ENCODE measurements around the gene DVL2.

DVL2 gene

DNA sequence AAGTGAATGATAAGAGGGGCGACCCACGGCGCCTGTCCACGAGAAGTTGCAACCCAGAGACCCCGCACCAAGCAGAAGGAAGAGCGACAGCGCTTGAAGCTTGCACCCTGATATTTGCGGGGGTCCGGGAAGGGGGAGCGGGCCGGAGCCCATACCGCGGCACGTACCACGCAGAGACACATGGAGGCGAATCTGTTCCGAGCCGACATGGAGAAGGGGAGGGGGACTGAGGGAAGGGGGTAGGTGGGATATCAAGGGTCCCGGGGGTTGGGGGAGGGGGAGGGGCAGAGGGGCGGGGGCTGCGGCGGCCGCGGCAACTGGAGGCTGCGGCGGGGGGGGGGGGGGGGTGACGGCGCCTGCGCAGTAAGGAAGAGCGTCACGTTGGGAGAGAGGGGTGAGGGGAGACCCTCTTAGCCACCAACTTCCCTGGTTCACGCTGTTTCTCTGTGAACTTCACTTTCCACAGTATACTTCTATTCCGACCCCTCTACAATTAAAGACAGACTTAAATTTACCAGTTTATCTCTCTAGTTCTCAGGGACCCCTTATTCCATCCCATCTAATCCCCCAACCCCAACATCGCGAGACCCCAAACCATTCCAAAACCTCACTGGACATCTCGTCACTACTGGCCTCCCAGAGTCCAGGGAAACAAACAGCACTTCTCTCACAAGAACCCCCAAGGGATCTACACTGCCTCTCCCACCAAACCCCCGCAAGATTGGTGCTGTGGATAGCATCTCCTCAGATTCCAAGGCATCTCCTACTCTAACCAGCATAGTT is 22.6 kb downstream of the DVL2 start:
- Histone ChIP-seq H3K27ac (ENCODE audit: low read depth, low read length, poor library complexity, severe bottlenecking) (no peak overlapping the region), H3K4me1 (ENCODE audit: insufficient read depth, low read length, severe bottlenecking) (peaks cover 14% of the 10 kb centered on the region), H4K20me1 (ENCODE audit: insufficient read depth, low read length) (no peaks in the 10 kb centered on the region), H3F3A (ENCODE audit: insufficient read depth, low read length) (no peaks in the 10 kb centered on the region), H3K4me2 (ENCODE audit: low read length) (no peak overlapping the region), H2AFZ (ENCODE audit: low read length) (no peak overlapping the region), H3K9ac (ENCODE audit: low read length) (no peak overlapping the region), H3K79me2 (ENCODE audit: insufficient read depth, low read length) (no peaks in the 10 kb centered on the region), H3K4me3 (ENCODE audit: low read depth, low read length, poor library complexity, severe bottlenecking) (no peak overlapping the region), H3K9me2 (ENCODE audit: low read depth, low read length) (no peaks in the 10 kb centered on the region), H3K36me3 (ENCODE audit: insufficient read depth, low read length) (no peaks in the 10 kb centered on the region), H3K27me3 (ENCODE audit: insufficient read depth, low read length) (no peaks in the 10 kb centered on the region), H3K9me3 (ENCODE audit: low read length) (no peaks in the 10 kb centered on the region)
- no peak for TF ChIP-seq EZH2 (IDR thresholded peaks at IDR 0.05; ENCODE audit: borderline replicate concordance, low read length)
- TF ChIP-seq, protein P1, sequence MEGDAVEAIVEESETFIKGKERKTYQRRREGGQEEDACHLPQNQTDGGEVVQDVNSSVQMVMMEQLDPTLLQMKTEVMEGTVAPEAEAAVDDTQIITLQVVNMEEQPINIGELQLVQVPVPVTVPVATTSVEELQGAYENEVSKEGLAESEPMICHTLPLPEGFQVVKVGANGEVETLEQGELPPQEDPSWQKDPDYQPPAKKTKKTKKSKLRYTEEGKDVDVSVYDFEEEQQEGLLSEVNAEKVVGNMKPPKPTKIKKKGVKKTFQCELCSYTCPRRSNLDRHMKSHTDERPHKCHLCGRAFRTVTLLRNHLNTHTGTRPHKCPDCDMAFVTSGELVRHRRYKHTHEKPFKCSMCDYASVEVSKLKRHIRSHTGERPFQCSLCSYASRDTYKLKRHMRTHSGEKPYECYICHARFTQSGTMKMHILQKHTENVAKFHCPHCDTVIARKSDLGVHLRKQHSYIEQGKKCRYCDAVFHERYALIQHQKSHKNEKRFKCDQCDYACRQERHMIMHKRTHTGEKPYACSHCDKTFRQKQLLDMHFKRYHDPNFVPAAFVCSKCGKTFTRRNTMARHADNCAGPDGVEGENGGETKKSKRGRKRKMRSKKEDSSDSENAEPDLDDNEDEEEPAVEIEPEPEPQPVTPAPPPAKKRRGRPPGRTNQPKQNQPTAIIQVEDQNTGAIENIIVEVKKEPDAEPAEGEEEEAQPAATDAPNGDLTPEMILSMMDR (IDR thresholded peaks at IDR 0.05; ENCODE audit: low read length) = no peak

- no peak overlapping the region for H3K4me3 ChIP-seq (ENCODE audit: low read depth, low read length, poor library complexity, severe bottlenecking)
- no peaks in the 10 kb centered on the region for H4K20me1 ChIP-seq (ENCODE audit: insufficient read depth, low read length)
- no peaks in the 10 kb centered on the region for H3K9me2 ChIP-seq (ENCODE audit: low read depth, low read length)
- H3K4me2 ChIP-seq (ENCODE audit: low read length) = no peak overlapping the region
- no peaks in the 10 kb centered on the region for H3K27me3 ChIP-seq (ENCODE audit: insufficient read depth, low read length)
- no peaks in the 10 kb centered on the region for H3F3A ChIP-seq (ENCODE audit: insufficient read depth, low read length)
- H3K9ac ChIP-seq (ENCODE audit: low read length) = no peak overlapping the region
- no peaks in the 10 kb centered on the region for H3K79me2 ChIP-seq (ENCODE audit: insufficient read depth, low read length)
- no peak overlapping the region for H2AFZ ChIP-seq (ENCODE audit: low read length)
- H3K4me1 ChIP-seq (ENCODE audit: insufficient read depth, low read length, severe bottlenecking) = peaks cover 18% of the 10 kb centered on the region
- no peak for TF ChIP-seq EZH2 (IDR thresholded peaks at IDR 0.05; ENCODE audit: borderline replicate concordance, low read length)
- TF ChIP-seq, protein P1 (IDR thresholded peaks at IDR 0.05; ENCODE audit: low read length) = no peak
- no peaks in the 10 kb centered on the region for H3K36me3 ChIP-seq (ENCODE audit: insufficient read depth, low read length)
- no peak overlapping the region for H3K27ac ChIP-seq (ENCODE audit: low read depth, low read length, poor library complexity, severe bottlenecking)
- no peaks in the 10 kb centered on the region for H3K9me3 ChIP-seq (ENCODE audit: low read length)
These were observed 25.4 kb downstream of the DVL2 start for GRCh38 chr17:7208754-7209460.

GRCh38 chr17:7208027-7208571 is 26.2 kb downstream of the DVL2 start:
- Histone ChIP-seq H3K4me2 (ENCODE audit: low read length) (no peak overlapping the region), H3K9me3 (ENCODE audit: low read length) (no peaks in the 10 kb centered on the region), H3K4me1 (ENCODE audit: insufficient read depth, low read length, severe bottlenecking) (peaks cover 13% of the 10 kb centered on the region), H3K79me2 (ENCODE audit: insufficient read depth, low read length) (no peaks in the 10 kb centered on the region), H3F3A (ENCODE audit: insufficient read depth, low read length) (no peaks in the 10 kb centered on the region), H4K20me1 (ENCODE audit: insufficient read depth, low read length) (no peaks in the 10 kb centered on the region), H3K27me3 (ENCODE audit: insufficient read depth, low read length) (no peaks in the 10 kb centered on the region), H2AFZ (ENCODE audit: low read length) (no peak overlapping the region), H3K36me3 (ENCODE audit: insufficient read depth, low read length) (no peaks in the 10 kb centered on the region), H3K9me2 (ENCODE audit: low read depth, low read length) (no peaks in the 10 kb centered on the region), H3K4me3 (ENCODE audit: low read depth, low read length, poor library complexity, severe bottlenecking) (no peak overlapping the region), H3K9ac (ENCODE audit: low read length) (no peak overlapping the region), H3K27ac (ENCODE audit: low read depth, low read length, poor library complexity, severe bottlenecking) (no peak overlapping the region)
- TF ChIP-seq, protein P1 (IDR thresholded peaks at IDR 0.05; ENCODE audit: low read length) = no peak
- no peak for TF ChIP-seq EZH2 (IDR thresholded peaks at IDR 0.05; ENCODE audit: borderline replicate concordance, low read length)

Measured in OCI-LY1 (cell line).